ENCODE measurements around the gene HSPD1. TPM values are rescaled to one million over a fixed set of nuclear protein-coding genes. Genes with fewer than 3 reads are reported as not detected.

Gene HSPD1
- total RNA-seq, 4 donors from 2014 or later: 125 to 169 (median 127) TPM

- TF ChIP-seq CTCF (IDR thresholded peaks at IDR 0.05; ENCODE audit: low read depth): no peak
Measured at GRCh38 chr2:197464175-197464574, 35.5 kb downstream of the HSPD1 start.

GRCh38 chr2:197461057-197461456 is 38.6 kb downstream of the HSPD1 start:
- no peak for TF ChIP-seq CTCF (IDR thresholded peaks at IDR 0.05; ENCODE audit: low read depth)

- TF ChIP-seq CTCF (IDR thresholded peaks at IDR 0.05; ENCODE audit: low read depth): no peak
Measured at GRCh38 chr2:197460649-197461048, 39.0 kb downstream of the HSPD1 start.

- no peak for TF ChIP-seq CTCF (IDR thresholded peaks at IDR 0.05; ENCODE audit: low read depth)
Measured at GRCh38 chr2:197455428-197455827, 44.2 kb downstream of the HSPD1 start.

GRCh38 chr2:197454923-197455322 is 44.7 kb downstream of the HSPD1 start:
- TF ChIP-seq CTCF (IDR thresholded peaks at IDR 0.05; ENCODE audit: low read depth): no peak

GRCh38 chr2:197453914-197454398 is 45.7 kb downstream of the HSPD1 start:
- TF ChIP-seq CTCF (IDR thresholded peaks at IDR 0.05; ENCODE audit: low read depth): no peak

GRCh38 chr2:197453123-197453913 is 46.3 kb downstream of the HSPD1 start, which contains the start of gene COQ10B:
COQ10B (plus strand) TSS chr2:197453552; CDS start chr2:197453561, 9 bp downstream.
- TF ChIP-seq CTCF (IDR thresholded peaks at IDR 0.05; ENCODE audit: low read depth): no peak
